Hippocampal formation (tissue), 2 donors: ENCODE data around the gene SLX9.
"Not testable (repeated sequence)": the region's sequence is repeated elsewhere in the genome, so short reads cannot be mapped to it uniquely, and the experiment has no call there.

ENCODE experiments used
- DNase-seq, 2 donors: peaks; one replicate each; lab custom pipeline; 2025; lab: John Stamatoyannopoulos, UW

SLX9 gene

GRCh38 chr21:45017039-45017960, 77.5 kb downstream of the SLX9 start:
- no peak for DNase-seq

DNA sequence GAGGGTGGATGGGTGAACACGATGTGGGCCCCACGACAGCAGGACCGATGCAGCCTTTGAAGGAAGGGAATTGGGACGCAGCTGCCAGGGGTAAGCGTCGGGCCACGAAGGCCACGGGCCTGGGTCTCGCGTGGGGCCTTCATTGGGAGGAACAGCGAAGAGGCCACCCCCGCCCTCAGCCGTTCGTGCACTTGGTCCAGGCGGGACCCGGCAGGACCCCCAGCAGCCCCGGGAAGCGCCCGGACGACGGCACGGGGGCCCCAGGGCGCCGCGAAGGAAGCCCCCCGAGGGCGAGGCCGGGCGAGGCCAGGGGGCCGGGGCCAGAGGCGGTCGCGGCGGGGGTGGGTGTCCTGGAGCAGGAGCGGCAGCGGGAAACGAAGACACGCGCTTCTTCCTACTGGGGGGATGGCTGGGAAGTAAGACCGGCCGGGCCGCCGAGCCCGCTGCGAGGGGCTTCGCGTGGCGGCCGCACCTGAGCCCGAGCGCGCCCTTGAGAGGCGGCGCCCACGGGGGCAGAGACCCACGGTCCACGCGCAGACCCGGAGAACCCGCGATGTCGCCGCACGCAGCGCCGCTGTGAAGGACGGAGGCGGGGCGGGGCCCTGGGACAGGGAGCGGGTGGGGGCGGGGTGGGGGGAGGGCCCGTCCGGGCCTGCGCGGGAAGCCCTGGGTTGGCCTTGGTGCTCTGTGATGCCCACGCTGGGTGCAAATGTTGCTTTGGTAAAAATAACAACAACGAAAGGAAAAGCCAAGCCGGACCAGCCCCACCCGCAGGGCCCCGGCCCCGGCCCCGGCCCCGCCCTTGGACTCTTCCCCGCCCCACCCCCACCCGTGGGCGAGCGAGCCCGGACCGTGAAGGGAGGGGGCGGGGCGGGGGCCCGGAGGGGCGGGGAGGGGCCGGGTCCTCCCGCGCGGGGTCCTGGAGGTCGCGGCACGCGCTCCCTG, 78.6 kb downstream of the SLX9 start:
- no peak for DNase-seq

DNA sequence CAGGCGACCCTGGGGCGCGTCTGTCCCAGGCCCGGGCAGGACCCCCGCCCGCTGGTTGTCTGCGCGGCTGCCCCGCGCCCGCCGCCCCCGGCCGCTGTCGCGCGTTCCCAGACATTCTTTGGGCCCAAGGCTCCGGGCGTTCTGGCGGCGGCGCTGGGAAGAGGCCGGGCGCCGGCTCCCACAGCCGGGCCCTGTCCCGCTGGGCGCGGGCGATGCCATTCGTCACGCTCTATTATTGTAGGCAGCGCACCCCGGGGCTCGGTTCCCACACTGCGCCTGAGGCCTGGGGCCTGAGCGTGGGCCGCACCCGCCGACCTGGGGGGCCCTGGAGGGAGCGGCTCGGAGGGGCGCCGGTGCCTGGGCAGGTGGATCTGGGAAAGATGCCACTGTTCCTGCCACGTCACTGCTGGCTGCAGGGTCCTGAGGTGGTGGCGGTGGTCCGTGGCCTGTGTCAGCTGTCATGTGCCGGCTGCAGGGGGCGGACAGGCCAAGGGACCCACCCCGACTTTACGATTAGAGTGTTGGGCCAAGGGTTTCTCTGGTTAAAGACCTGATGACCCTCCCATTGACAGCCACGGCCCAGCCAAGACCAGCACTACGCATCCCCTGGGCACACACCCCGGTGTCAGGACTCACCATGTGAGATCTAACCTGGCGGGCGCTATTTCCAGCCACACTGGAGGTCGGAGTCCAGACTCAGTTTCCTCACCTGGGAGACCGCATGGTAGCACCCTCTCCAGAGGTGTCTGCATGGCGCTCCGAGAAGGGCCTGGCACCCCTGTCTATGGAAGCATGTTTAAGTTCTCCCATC, 79.5 kb downstream of the SLX9 start:
- DNase-seq, result no peak

GRCh38 chr21:45019887-45020537, 80.2 kb downstream of the SLX9 start:
- no peak for DNase-seq

DNA sequence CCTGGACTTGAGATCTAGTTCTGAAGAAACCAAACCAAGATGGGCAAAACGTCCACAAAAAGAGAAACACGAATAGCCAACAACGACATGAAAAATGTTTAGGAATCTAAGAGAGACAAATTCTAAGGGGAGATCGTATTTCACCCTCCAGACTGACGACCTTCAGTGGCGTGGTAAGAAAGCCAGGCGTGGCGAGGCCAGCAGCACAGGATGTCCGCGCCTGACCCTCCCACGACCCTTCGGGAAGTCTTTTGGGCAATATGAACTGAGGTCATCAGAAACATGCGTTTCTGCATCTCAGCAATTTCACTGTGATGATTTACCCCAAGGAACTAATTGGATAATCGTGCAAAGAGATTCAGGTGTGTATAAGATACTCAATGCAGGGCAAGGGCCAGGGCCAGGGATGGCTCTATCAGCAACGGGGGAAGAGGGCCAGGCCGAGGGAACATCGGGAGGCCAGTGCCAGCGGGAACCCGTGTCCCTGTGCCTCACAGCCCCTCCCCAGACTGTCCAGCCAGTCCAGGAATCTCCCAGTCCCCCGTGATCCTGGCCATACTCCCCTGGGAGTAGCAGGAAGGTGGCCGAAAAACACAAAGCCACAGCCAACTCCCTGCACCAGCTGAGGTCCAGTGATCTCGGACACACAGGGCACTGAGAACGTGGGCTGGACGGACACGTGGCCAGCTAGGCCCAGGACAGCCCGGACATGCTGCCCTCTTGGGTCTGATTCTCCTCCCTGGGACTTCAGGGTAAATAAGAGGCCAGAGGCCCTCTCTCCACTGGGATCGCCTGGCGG, 81.0 kb downstream of the SLX9 start:
- no peak for DNase-seq

DNA sequence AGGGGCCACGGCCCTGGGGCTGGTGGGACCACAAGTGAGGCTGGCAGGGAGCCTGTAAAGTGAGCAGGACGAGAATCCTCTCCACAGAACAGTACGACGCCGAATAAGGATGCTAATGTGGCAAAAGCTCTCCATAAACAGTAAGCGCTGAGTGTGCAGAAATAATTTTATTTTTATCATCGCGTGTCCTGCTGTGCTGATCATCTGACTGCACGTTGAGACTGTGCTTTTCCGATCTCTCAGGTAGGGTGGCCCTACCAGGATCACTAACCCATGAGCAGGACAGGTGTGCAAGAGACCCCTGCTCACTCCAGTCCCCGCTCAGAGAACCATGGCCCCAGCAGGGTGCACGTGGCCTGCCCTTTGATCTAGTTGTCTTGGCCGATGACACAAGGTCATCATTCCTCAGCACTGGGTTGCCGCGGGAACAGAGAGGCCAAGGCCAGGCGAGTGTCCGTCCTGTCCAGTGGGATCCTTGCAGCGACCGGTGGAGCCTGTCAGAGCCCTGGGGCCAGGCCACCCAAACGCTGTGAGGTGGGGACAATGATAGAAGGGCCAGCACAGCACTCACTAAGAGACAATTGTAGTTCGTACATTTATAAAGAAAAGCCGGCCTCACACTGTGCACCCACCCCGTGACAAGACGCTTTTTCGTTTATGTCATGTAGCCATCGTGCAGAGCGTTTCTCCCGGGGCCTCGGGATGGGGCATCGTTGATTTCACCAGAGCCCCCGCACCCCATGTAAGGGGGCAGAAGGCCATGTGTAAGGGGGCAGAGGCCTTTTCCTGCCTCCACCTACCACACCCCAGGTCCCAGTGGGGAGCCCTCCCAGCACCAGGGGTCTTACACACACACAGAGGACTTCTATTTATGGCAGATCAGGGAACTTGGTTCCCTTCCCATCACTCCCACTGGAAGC, 81.9 kb downstream of the SLX9 start:
- no peak for DNase-seq

DNA sequence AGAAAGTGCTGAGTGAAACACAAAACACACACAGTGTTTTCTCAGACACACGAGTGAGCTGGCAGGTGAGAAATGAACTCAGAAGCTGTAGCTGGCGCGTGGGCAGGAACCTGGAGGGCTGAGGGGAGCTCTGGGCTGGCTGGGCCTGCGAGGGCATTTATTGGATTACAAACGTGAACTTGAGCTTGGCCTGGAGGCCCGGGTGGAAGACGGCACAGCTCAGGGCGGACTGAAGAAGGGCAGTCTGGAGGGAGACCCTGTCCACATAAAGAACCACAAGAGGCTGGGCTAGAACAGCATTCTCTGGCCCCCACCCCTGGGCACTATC, 82.5 kb downstream of the SLX9 start:
- no peak for DNase-seq

DNA sequence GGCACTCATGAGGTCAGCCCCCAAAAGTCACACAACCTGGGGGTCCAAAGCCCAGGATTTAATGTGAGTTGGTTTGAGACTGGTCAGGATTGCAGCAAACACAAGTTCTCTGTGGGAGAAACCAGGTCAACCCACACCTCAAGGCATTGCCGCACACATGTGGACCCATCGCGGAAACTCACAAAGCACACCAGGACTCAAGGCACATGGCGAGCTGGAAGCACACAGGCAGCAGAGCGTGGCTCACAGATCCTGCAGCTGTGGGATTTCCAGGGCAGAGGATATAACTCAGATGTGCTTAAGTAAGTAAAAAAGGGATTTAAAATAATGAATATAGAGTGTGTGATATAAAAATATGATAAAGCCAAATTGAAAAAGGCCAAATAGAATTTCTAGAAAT, 82.9 kb downstream of the SLX9 start:
- DNase-seq, result no peak

DNA sequence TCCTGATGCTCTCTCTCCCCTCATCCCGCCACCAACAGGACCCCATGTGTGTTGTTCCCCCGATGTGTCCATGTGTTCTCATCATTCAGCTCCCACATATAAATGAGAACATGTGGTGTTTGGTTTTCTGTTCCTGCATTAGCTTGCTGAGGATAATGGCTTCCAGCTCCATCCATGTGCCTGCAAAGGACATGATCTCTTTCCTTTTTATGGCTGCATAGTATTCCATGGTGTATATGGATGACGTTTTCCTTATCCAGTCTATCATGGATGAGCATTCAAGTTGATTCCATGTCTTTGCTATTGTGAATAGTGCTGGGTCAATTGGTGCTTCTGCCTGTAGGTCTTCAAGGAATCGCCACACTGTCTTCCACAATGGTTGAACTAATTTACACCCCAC, 84.7 kb downstream of the SLX9 start:
- DNase-seq, result not testable (repeated sequence)

GRCh38 chr21:45026066-45026745, 86.4 kb downstream of the SLX9 start:
- DNase-seq, result no peak
